Measurements from ENCODE around the gene RSBN1L. TPM values are rescaled to one million over a fixed set of nuclear protein-coding genes. Genes with fewer than 3 reads are reported as not detected.

RSBN1L gene
- total RNA-seq, 1 donor from 2014 or later = 10.4 TPM

- TF ChIP-seq, protein P1, sequence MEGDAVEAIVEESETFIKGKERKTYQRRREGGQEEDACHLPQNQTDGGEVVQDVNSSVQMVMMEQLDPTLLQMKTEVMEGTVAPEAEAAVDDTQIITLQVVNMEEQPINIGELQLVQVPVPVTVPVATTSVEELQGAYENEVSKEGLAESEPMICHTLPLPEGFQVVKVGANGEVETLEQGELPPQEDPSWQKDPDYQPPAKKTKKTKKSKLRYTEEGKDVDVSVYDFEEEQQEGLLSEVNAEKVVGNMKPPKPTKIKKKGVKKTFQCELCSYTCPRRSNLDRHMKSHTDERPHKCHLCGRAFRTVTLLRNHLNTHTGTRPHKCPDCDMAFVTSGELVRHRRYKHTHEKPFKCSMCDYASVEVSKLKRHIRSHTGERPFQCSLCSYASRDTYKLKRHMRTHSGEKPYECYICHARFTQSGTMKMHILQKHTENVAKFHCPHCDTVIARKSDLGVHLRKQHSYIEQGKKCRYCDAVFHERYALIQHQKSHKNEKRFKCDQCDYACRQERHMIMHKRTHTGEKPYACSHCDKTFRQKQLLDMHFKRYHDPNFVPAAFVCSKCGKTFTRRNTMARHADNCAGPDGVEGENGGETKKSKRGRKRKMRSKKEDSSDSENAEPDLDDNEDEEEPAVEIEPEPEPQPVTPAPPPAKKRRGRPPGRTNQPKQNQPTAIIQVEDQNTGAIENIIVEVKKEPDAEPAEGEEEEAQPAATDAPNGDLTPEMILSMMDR (IDR thresholded peaks at IDR 0.05) = no peak
- Mint-ChIP-seq H3K27ac (ENCODE audit: unreplicated experiment) (no peak overlapping the region), H3K9me3 (ENCODE audit: low read depth) (no peaks in the 10 kb centered on the region), H3K27me3 (ENCODE audit: low read depth) (no peaks in the 10 kb centered on the region), H3K4me1 (ENCODE audit: low read depth) (no peaks in the 10 kb centered on the region), H3K36me3 (ENCODE audit: low read depth) (peaks cover 4% of the 10 kb centered on the region), H3K4me3 (ENCODE audit: unreplicated experiment) (no peak overlapping the region)
- DNase-seq (ENCODE audit: low spot score) = no peak
Observed at GRCh38 chr7:77753173-77753572, 56.9 kb downstream of the RSBN1L start.

GRCh38 chr7:77757589-77757988 is 61.3 kb downstream of the RSBN1L start:
- H3K4me3 Mint-ChIP-seq (ENCODE audit: unreplicated experiment) = no peak overlapping the region
- H3K9me3 Mint-ChIP-seq (ENCODE audit: low read depth) = no peaks in the 10 kb centered on the region
- H3K27me3 Mint-ChIP-seq (ENCODE audit: low read depth) = no peaks in the 10 kb centered on the region
- DNase-seq (ENCODE audit: low spot score) = no peak
- H3K36me3 Mint-ChIP-seq (ENCODE audit: low read depth) = no peaks in the 10 kb centered on the region
- peaks cover 7% of the 10 kb centered on the region for H3K4me1 Mint-ChIP-seq (ENCODE audit: low read depth)
- TF ChIP-seq, protein P1 (IDR thresholded peaks at IDR 0.05) = no peak
- no peak overlapping the region for H3K27ac Mint-ChIP-seq (ENCODE audit: unreplicated experiment)

- H3K9me3 Mint-ChIP-seq (ENCODE audit: low read depth) = no peaks in the 10 kb centered on the region
- no peak overlapping the region for H3K27ac Mint-ChIP-seq (ENCODE audit: unreplicated experiment)
- H3K36me3 Mint-ChIP-seq (ENCODE audit: low read depth) = no peaks in the 10 kb centered on the region
- H3K27me3 Mint-ChIP-seq (ENCODE audit: low read depth) = no peaks in the 10 kb centered on the region
- peaks cover 7% of the 10 kb centered on the region for H3K4me1 Mint-ChIP-seq (ENCODE audit: low read depth)
- no peak overlapping the region for H3K4me3 Mint-ChIP-seq (ENCODE audit: unreplicated experiment)
- TF ChIP-seq, protein P1 (IDR thresholded peaks at IDR 0.05) = peak; percentile 96
- no peak for DNase-seq (ENCODE audit: low spot score)
Observed at GRCh38 chr7:77759294-77759889, 63.1 kb downstream of the RSBN1L start.

DNA sequence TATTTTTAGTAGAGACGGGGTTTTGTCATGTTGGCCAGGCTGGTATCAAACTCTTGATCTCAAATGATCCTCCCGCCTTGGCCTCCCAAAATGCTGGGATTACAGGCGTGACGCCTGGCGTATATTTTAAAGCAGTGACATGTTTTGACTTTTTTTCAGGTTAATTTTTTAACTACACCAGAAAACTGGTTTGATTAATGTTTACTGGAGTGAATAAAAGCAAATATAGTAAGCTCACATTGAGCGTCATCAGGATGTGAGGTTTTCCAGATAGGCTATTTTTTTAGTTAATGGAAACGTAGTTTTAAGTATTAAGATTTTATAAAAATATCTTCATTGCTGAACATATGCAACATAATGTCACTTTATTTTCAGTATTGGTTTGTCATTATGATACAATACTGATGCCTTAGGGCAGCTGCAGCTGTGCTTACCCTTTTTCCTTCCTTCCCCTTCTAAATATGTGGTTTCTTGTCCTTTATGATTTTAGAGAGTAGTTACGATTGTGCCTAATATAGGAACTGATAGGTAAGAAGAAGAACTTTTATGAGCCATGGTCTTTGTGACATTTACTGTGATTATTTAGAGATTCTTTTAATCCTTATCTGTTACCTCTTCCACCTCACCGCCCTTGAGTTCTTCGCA is 64.7 kb downstream of the RSBN1L start:
- Mint-ChIP-seq H3K27ac (ENCODE audit: unreplicated experiment) (no peak overlapping the region), H3K9me3 (ENCODE audit: low read depth) (no peaks in the 10 kb centered on the region), H3K4me1 (ENCODE audit: low read depth) (peaks cover 14% of the 10 kb centered on the region), H3K36me3 (ENCODE audit: low read depth) (no peaks in the 10 kb centered on the region), H3K27me3 (ENCODE audit: low read depth) (no peaks in the 10 kb centered on the region), H3K4me3 (ENCODE audit: unreplicated experiment) (no peak overlapping the region)
- TF ChIP-seq, protein P1 (IDR thresholded peaks at IDR 0.05) = no peak
- DNase-seq (ENCODE audit: low spot score) = no peak

DNA sequence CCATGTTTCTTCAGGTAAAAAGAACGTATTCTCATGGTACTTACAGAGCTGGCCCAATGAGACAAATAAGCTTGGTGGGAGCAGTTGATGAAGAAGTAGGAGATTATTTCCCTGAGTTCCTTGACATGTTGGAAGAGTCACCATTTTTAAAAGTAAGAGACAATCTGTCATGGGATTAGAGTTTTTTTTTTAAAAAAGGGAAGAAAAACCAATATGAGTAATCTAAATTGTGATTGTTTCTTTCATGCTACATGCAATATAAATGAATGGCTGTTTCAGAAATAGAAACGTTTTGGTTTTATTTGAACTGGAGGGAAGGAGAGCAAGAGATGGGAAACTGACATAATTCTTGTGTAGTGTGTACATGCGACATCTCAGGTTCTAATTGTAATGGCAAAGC is 69.2 kb downstream of the RSBN1L start:
- no peak overlapping the region for H3K27ac Mint-ChIP-seq (ENCODE audit: unreplicated experiment)
- peaks cover 3% of the 10 kb centered on the region for H3K36me3 Mint-ChIP-seq (ENCODE audit: low read depth)
- H3K4me3 Mint-ChIP-seq (ENCODE audit: unreplicated experiment) = no peak overlapping the region
- no peaks in the 10 kb centered on the region for H3K9me3 Mint-ChIP-seq (ENCODE audit: low read depth)
- peaks cover 12% of the 10 kb centered on the region for H3K4me1 Mint-ChIP-seq (ENCODE audit: low read depth)
- no peak for DNase-seq (ENCODE audit: low spot score)
- H3K27me3 Mint-ChIP-seq (ENCODE audit: low read depth) = no peaks in the 10 kb centered on the region
- TF ChIP-seq, protein P1 (IDR thresholded peaks at IDR 0.05) = no peak
